K562 (cell line): ENCODE results near the gene EGR1. TPM values are rescaled to one million over a fixed set of nuclear protein-coding genes. Genes with fewer than 3 reads are reported as not detected.
A peak's percentile ranks its signal among the peaks of the same experiment; 100 is the strongest.

Experiments used
- BRCA1 ChIP-seq, 2 experiments: fragments of 450-650 bp in 1 of 2; sonication (generic) in 1 of 2; formaldehyde crosslinking in 1 of 2; IDR thresholded peaks; 2 replicates each; pipeline versions ENCODE4 v1.5.0 to v1.6.1; 2017 to 2020; ENCODE audit warnings: mild to moderate bottlenecking in 1 of 2, missing genetic modification reagents in 1 of 2
- GTF2E2 ChIP-seq: fragments of 200-800 bp; sonication (Bioruptor generic); IDR thresholded peaks from 2 replicates; pipeline ENCODE4 v1.6.1; 2016; ENCODE audit warnings: missing genetic modification characterization, missing compliant biosample characterization
- HDAC2 ChIP-seq: fragments of 450-650 bp; IDR thresholded peaks from 2 replicates; pipeline ENCODE4 v1.6.1; 2016; ENCODE audit warnings: mild to moderate bottlenecking
- HMG20B ChIP-seq: fragments of 250-450 bp; sonication (Bioruptor Pico); IDR thresholded peaks from 2 replicates; pipeline ENCODE4 v1.5.0; 2021; ENCODE audit warnings: mild to moderate bottlenecking
- HNRNPL ChIP-seq: fragments of 200-400 bp; formaldehyde crosslinking; IDR thresholded peaks from 2 replicates; pipeline ENCODE4 v1.6.1; 2017; ENCODE audit warnings: low read depth, mild to moderate bottlenecking, low read length
- NUFIP1 ChIP-seq: fragments of 450-650 bp; IDR thresholded peaks from 2 replicates; pipeline ENCODE4 v1.6.1; 2018; ENCODE audit not compliant: partially characterized antibody
- POLR3G ChIP-seq: IDR thresholded peaks from 2 replicates; pipeline ENCODE4 v1.6.1; 2011; ENCODE audit not compliant: insufficient read length, insufficient replicate concordance; ENCODE audit errors: extremely low read depth
- RBM14 ChIP-seq: fragments of 200-400 bp; formaldehyde crosslinking; IDR thresholded peaks from 2 replicates; pipeline ENCODE4 v1.6.1; 2018; ENCODE audit warnings: low read depth, mild to moderate bottlenecking, low read length, moderate library complexity, borderline replicate concordance; ENCODE audit not compliant: insufficient read depth
- RHOXF2B ChIP-seq: fragments of 250-450 bp; sonication (Bioruptor Pico); conservative IDR thresholded peaks from 2 replicates; pipeline ENCODE4 v1.5.1; 2021
- SMARCE1 ChIP-seq: fragments of 450-650 bp; IDR thresholded peaks from 2 replicates; pipeline ENCODE4 v1.7.1; 2016; ENCODE audit warnings: mild to moderate bottlenecking
- SRSF9 ChIP-seq: fragments of 200-400 bp; formaldehyde crosslinking; IDR thresholded peaks from 2 replicates; pipeline ENCODE4 v1.6.1; 2017; ENCODE audit warnings: low read depth, low read length, borderline replicate concordance
- TOE1 ChIP-seq, 2 experiments: fragments of 450-650 bp in 1 of 2; sonication (generic) in 1 of 2; formaldehyde crosslinking in 1 of 2; IDR thresholded peaks; 2 replicates each; pipeline versions ENCODE4 v1.7.1 to v1.8.0; 2016 to 2022; ENCODE audit warnings: borderline replicate concordance in 2 of 2, mild to moderate bottlenecking in 2 of 2, antibody characterized with exemption in 1 of 2, inconsistent platforms in 1 of 2, low read depth in 1 of 2, missing genetic modification reagents in 1 of 2, moderate library complexity in 1 of 2
- U2AF1 ChIP-seq: fragments of 200-400 bp; formaldehyde crosslinking; optimal IDR thresholded peaks from 2 replicates; pipeline ENCODE3; 2017; ENCODE audit warnings: mild to moderate bottlenecking, low read depth, low read length, moderate library complexity
- ZNF174 ChIP-seq: fragments of 250-450 bp; sonication (Bioruptor Pico); IDR thresholded peaks from 2 replicates; pipeline ENCODE4 v1.4.0; 2020; ENCODE audit warnings: mild to moderate bottlenecking
- ZNF212 ChIP-seq: fragments of 450-650 bp; formaldehyde crosslinking; IDR thresholded peaks from 2 replicates; pipeline ENCODE4 v1.4.0; 2020; ENCODE audit warnings: mild to moderate bottlenecking
- polyA plus RNA-seq, 8 experiments: library from polyadenylated mRNA; depleted of rRNA in 4 of 8; stranded (reverse) in 5 of 8; unstranded in 3 of 8; fragments of >200 nt; fragmentation: Nextera tagmentation in 2 of 8; fragmentation: Illumina TruSeq in 1 of 8; extraction: Ambion mirVana in 2 of 8; extraction: Trizol in 1 of 8; gene quantifications; 2 replicates each; pipeline versions ENCODE4 v1.2.1 to v1.2.3, GENCODE V29; 2011 to 2014; ENCODE audit warnings: inconsistent platforms in 1 of 8, missing spikeins in 1 of 8
- total RNA-seq, 7 experiments: library from RNA; depleted of rRNA in 6 of 7; stranded (reverse); fragments of >200 nt in 6 of 7; fragmentation: Illumina TruSeq in 2 of 7; extraction: Trizol in 2 of 7; gene quantifications; 2 replicates each; pipeline versions ENCODE4 v1.2.1 to v1.2.3, GENCODE V29; 2011 to 2021; ENCODE audit warnings: low replicate concordance in 1 of 7
- TF ChIP-seq, protein P1 (sequence below): sonication (generic); formaldehyde crosslinking; IDR thresholded peaks from 2 replicates; pipeline ENCODE4 v1.8.0; 2022; ENCODE audit warnings: mild to moderate bottlenecking, missing genetic modification reagents
- TF ChIP-seq, protein P2 (sequence below): fragments of 250-450 bp; sonication (Bioruptor Pico); IDR thresholded peaks from 2 replicates; pipeline ENCODE4 v1.5.0; 2020; ENCODE audit warnings: mild to moderate bottlenecking, borderline replicate concordance
- TF ChIP-seq, protein P3 (sequence below): fragments of 450-650 bp; IDR thresholded peaks from 2 replicates; pipeline ENCODE4 v1.6.1; 2016; ENCODE audit warnings: mild to moderate bottlenecking

EGR1 gene
- total and polyA plus RNA-seq, 9 of the 15 experiments (the other 6 are each of a cell fraction or from before 2014, with no cell fraction given): 1.3 to 132 (median 21.5) TPM

DNA sequence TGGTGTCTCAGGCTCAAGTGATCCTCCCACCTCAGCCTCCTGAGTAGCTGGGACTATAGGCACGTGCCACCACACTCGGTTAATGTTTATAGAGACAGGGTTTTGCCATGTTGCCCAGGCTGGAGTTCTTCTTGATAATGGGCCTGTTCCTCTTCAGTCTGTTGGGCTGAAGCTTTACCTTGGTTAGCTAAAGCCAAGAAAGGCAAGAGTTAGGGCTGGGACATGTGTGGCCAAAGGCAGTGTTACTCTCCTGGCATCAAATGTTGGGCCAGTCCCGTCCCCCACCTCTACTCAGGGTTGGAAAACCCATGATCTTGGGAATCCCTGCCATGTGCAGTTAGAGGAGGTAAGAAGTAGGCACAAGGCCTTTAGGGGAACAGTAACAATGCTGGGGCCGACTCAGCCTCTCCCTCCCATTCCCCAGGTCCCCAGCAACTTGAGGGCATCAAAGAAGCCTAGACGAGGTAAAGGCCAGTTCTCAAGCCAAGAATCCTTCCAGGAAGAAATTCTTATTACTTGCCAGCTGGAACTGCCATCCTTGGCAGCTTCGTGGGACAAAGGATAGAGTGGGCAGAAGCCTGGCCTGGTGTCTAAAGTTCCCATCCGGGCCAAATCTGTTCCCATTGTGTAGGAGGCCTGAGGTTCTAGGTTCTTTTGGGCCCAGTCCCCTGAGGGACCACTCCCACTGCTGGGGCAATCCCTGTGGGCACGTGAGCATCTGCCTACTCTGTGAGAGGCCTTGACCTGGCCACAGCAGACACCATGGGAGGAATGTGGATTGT lies 4.5 kb downstream of the EGR1 start (continued):
- TF ChIP-seq, protein P1, sequence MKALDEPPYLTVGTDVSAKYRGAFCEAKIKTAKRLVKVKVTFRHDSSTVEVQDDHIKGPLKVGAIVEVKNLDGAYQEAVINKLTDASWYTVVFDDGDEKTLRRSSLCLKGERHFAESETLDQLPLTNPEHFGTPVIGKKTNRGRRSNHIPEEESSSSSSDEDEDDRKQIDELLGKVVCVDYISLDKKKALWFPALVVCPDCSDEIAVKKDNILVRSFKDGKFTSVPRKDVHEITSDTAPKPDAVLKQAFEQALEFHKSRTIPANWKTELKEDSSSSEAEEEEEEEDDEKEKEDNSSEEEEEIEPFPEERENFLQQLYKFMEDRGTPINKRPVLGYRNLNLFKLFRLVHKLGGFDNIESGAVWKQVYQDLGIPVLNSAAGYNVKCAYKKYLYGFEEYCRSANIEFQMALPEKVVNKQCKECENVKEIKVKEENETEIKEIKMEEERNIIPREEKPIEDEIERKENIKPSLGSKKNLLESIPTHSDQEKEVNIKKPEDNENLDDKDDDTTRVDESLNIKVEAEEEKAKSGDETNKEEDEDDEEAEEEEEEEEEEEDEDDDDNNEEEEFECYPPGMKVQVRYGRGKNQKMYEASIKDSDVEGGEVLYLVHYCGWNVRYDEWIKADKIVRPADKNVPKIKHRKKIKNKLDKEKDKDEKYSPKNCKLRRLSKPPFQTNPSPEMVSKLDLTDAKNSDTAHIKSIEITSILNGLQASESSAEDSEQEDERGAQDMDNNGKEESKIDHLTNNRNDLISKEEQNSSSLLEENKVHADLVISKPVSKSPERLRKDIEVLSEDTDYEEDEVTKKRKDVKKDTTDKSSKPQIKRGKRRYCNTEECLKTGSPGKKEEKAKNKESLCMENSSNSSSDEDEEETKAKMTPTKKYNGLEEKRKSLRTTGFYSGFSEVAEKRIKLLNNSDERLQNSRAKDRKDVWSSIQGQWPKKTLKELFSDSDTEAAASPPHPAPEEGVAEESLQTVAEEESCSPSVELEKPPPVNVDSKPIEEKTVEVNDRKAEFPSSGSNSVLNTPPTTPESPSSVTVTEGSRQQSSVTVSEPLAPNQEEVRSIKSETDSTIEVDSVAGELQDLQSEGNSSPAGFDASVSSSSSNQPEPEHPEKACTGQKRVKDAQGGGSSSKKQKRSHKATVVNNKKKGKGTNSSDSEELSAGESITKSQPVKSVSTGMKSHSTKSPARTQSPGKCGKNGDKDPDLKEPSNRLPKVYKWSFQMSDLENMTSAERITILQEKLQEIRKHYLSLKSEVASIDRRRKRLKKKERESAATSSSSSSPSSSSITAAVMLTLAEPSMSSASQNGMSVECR (CRISPR knock-in tag): no peak
- TF ChIP-seq ZNF174: no peak
- no peak for TF ChIP-seq SRSF9
- TF ChIP-seq HMG20B (CRISPR knock-in tag): no peak
- 0 out of 2 replicates have a peak, but pooled peaks have one; percentile 44 for TF ChIP-seq TOE1 (IDR thresholded peaks at IDR 0.05; ENCODE audit: borderline replicate concordance)
- no peak for TF ChIP-seq TOE1 (CRISPR knock-in tag; IDR thresholded peaks at IDR 0.05; ENCODE audit: borderline replicate concordance, low read depth)
- no peak for TF ChIP-seq SMARCE1
- no peak for TF ChIP-seq RHOXF2B (CRISPR knock-in tag)
- TF ChIP-seq, protein P2, sequence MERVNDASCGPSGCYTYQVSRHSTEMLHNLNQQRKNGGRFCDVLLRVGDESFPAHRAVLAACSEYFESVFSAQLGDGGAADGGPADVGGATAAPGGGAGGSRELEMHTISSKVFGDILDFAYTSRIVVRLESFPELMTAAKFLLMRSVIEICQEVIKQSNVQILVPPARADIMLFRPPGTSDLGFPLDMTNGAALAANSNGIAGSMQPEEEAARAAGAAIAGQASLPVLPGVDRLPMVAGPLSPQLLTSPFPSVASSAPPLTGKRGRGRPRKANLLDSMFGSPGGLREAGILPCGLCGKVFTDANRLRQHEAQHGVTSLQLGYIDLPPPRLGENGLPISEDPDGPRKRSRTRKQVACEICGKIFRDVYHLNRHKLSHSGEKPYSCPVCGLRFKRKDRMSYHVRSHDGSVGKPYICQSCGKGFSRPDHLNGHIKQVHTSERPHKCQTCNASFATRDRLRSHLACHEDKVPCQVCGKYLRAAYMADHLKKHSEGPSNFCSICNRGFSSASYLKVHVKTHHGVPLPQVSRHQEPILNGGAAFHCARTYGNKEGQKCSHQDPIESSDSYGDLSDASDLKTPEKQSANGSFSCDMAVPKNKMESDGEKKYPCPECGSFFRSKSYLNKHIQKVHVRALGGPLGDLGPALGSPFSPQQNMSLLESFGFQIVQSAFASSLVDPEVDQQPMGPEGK (CRISPR knock-in tag): peak; percentile 13; the same call in 1 of the 2 replicates
- TF ChIP-seq, protein P3, sequence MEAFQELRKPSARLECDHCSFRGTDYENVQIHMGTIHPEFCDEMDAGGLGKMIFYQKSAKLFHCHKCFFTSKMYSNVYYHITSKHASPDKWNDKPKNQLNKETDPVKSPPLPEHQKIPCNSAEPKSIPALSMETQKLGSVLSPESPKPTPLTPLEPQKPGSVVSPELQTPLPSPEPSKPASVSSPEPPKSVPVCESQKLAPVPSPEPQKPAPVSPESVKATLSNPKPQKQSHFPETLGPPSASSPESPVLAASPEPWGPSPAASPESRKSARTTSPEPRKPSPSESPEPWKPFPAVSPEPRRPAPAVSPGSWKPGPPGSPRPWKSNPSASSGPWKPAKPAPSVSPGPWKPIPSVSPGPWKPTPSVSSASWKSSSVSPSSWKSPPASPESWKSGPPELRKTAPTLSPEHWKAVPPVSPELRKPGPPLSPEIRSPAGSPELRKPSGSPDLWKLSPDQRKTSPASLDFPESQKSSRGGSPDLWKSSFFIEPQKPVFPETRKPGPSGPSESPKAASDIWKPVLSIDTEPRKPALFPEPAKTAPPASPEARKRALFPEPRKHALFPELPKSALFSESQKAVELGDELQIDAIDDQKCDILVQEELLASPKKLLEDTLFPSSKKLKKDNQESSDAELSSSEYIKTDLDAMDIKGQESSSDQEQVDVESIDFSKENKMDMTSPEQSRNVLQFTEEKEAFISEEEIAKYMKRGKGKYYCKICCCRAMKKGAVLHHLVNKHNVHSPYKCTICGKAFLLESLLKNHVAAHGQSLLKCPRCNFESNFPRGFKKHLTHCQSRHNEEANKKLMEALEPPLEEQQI: no peak
- no peak; the same call in 1 of the 2 replicates for TF ChIP-seq ZNF212 (CRISPR knock-in tag)
- no peak for TF ChIP-seq NUFIP1
- no peak for TF ChIP-seq U2AF1
- no peak for TF ChIP-seq GTF2E2 (tag)
- no peak for TF ChIP-seq HNRNPL
- TF ChIP-seq RBM14: no peak
- TF ChIP-seq POLR3G: no peak
- TF ChIP-seq HDAC2: no peak
- no peak for TF ChIP-seq BRCA1 (IDR thresholded peaks at IDR 0.05)
- no peak; the same call in 1 of the 2 replicates for TF ChIP-seq BRCA1 (CRISPR knock-in tag; IDR thresholded peaks at IDR 0.05)
